Mesenchymal stem cell (in vitro differentiated cells and primary cell): ENCODE data around the gene KIT.

Experiments
- DNase-seq: peaks from one replicate; pipeline ENCODE4 v3.0.0-alpha.2; 2013
- H2AFZ ChIP-seq: one replicate; pipeline ENCODE4 v1.6.1; 2013; ENCODE audit warnings: low read depth, mild to moderate bottlenecking, control low read depth, inconsistent platforms, low read length, moderate library complexity
- H2AK5ac ChIP-seq: 2 replicates; pipeline ENCODE4 v1.6.1; 2013; ENCODE audit warnings: low read length, moderate library complexity, mild to moderate bottlenecking, inconsistent platforms; ENCODE audit not compliant: severe bottlenecking
- H2BK120ac ChIP-seq: one replicate; pipeline ENCODE4 v1.6.1; 2013; ENCODE audit warnings: low read depth, mild to moderate bottlenecking, inconsistent platforms, low read length, moderate library complexity
- H2BK12ac ChIP-seq, 2 experiments: one replicate each; pipeline ENCODE4 v1.6.1; 2013; ENCODE audit warnings: inconsistent platforms in 2 of 2, low read length in 2 of 2, mild to moderate bottlenecking in 2 of 2, moderate library complexity in 2 of 2, control low read depth in 1 of 2
- H2BK15ac ChIP-seq: one replicate; pipeline ENCODE4 v1.6.1; 2013; ENCODE audit warnings: mild to moderate bottlenecking, low read depth, inconsistent platforms; ENCODE audit not compliant: poor library complexity, severe bottlenecking
- H2BK5ac ChIP-seq: 2 replicates; pipeline ENCODE4 v1.6.1; 2013; ENCODE audit warnings: low read depth, mild to moderate bottlenecking, low read length, control low read depth, inconsistent platforms; ENCODE audit not compliant: poor library complexity, severe bottlenecking
- H3K14ac ChIP-seq, 2 experiments: one replicate each; pipeline ENCODE4 v1.6.1; 2013; ENCODE audit warnings: inconsistent platforms in 2 of 2, low read length in 2 of 2, control low read depth in 1 of 2, mild to moderate bottlenecking in 1 of 2, moderate library complexity in 1 of 2
- H3K18ac ChIP-seq, 2 experiments: one replicate each; pipeline ENCODE4 v1.6.1; 2013; ENCODE audit warnings: inconsistent platforms in 2 of 2, low read length in 2 of 2, control low read depth in 1 of 2, low read depth in 1 of 2, mild to moderate bottlenecking in 1 of 2
- H3K23ac ChIP-seq, 2 experiments: one replicate each; pipeline ENCODE4 v1.6.1; 2013; ENCODE audit warnings: inconsistent platforms in 2 of 2, low read length in 2 of 2, mild to moderate bottlenecking in 2 of 2, moderate library complexity in 2 of 2, control low read depth in 1 of 2
- H3K27ac ChIP-seq: 2 replicates; pipeline ENCODE4 v1.5.1; 2013; ENCODE audit warnings: mild to moderate bottlenecking, moderate library complexity, low read length, control low read depth, inconsistent platforms; ENCODE audit not compliant: poor library complexity, severe bottlenecking
- H3K27me3 ChIP-seq, 2 experiments: 2 replicates each; pipeline versions ENCODE4 v1.6.1 to v1.7.0; 2013; ENCODE audit warnings: low read length in 2 of 2, mild to moderate bottlenecking in 2 of 2, moderate library complexity in 2 of 2, control low read depth in 1 of 2, inconsistent platforms in 1 of 2; ENCODE audit not compliant: control insufficient read depth in 1 of 2, insufficient read depth in 1 of 2
- H3K36me3 ChIP-seq, 2 experiments: 2 replicates each; pipeline versions ENCODE4 v1.6.1 to v1.7.0; 2013; ENCODE audit warnings: low read length in 2 of 2, control low read depth in 1 of 2, inconsistent platforms in 1 of 2, low read depth in 1 of 2, mild to moderate bottlenecking in 1 of 2; ENCODE audit not compliant: insufficient read depth in 2 of 2, control insufficient read depth in 1 of 2
- H3K4ac ChIP-seq, 2 experiments: one replicate each; pipeline ENCODE4 v1.6.1; 2013; ENCODE audit warnings: inconsistent platforms in 2 of 2, low read length in 2 of 2, mild to moderate bottlenecking in 2 of 2, moderate library complexity in 2 of 2, control low read depth in 1 of 2, low read depth in 1 of 2
- H3K4me1 ChIP-seq: 2 replicates; pipeline ENCODE4 v1.6.1; 2013; ENCODE audit warnings: low read depth, low read length, control low read depth; ENCODE audit not compliant: control insufficient read depth, insufficient read depth
- H3K4me2 ChIP-seq: 2 replicates; pipeline ENCODE4 v1.6.1; 2013; ENCODE audit warnings: low read length, mild to moderate bottlenecking, inconsistent platforms; ENCODE audit not compliant: poor library complexity, severe bottlenecking
- H3K4me3 ChIP-seq, 2 experiments: 2 replicates each; pipeline versions ENCODE4 v1.5.1 to v1.7.0; 2013; ENCODE audit warnings: low read length in 2 of 2, mild to moderate bottlenecking in 2 of 2, control low read depth in 1 of 2, low read depth in 1 of 2; ENCODE audit not compliant: insufficient read depth in 1 of 2
- H3K79me1 ChIP-seq: replicated peaks from 2 replicates; pipeline ENCODE4 v1.6.1; 2013; ENCODE audit warnings: mild to moderate bottlenecking, control low read depth, low read length, inconsistent platforms; ENCODE audit not compliant: poor library complexity, severe bottlenecking
- H3K9ac ChIP-seq: 2 replicates; pipeline ENCODE4 v1.7.0; 2013; ENCODE audit warnings: mild to moderate bottlenecking, low read length, moderate library complexity
- H3K9me3 ChIP-seq: 2 replicates; pipeline ENCODE4 v1.7.0; 2013; ENCODE audit warnings: mild to moderate bottlenecking, low read length; ENCODE audit not compliant: control insufficient read depth
- H4K8ac ChIP-seq: one replicate; pipeline ENCODE4 v1.6.1; 2013; ENCODE audit warnings: inconsistent platforms, mild to moderate bottlenecking, low read length, moderate library complexity
- H4K91ac ChIP-seq: one replicate; pipeline ENCODE4 v1.6.1; 2013; ENCODE audit warnings: mild to moderate bottlenecking, low read length, inconsistent platforms
- WGBS: methylation state at CpG from one replicate; pipeline ENCODE4 v1.1.7; 2013; ENCODE audit warnings: mixed read lengths; 5-methylcytosine and 5-hydroxymethylcytosine counted together

KIT gene

GRCh38 chr4:54677853-54678650, 20.3 kb downstream of the KIT start:
- no peak overlapping the region for H3K9ac ChIP-seq
- no peak overlapping the region for H3K23ac ChIP-seq
- H2AFZ ChIP-seq, result no peak overlapping the region
- H3K4me2 ChIP-seq, result no peak overlapping the region
- H4K8ac ChIP-seq, result no peak overlapping the region
- H2AK5ac ChIP-seq, result no peak overlapping the region
- WGBS, result 96% methylated on average over 2 of the region's 7 CpGs
- H3K4me3 ChIP-seq, result no peak overlapping the region
- H3K4me1 ChIP-seq, result no peaks in the 10 kb centered on the region
- no peak overlapping the region for H4K91ac ChIP-seq
- peaks cover 4% of the 10 kb centered on the region for H3K9me3 ChIP-seq
- no peak overlapping the region for H3K18ac ChIP-seq
- no peak overlapping the region for H2BK5ac ChIP-seq
- no peak overlapping the region for H3K27ac ChIP-seq
- H3K14ac ChIP-seq, result no peak overlapping the region
- no peak overlapping the region for H2BK15ac ChIP-seq
- H2BK120ac ChIP-seq, result no peak overlapping the region
- no peak for DNase-seq
- H3K4ac ChIP-seq, result no peak overlapping the region
- no peaks in the 10 kb centered on the region for H3K79me1 ChIP-seq
- peaks cover 0 to 50% of the 10 kb centered on the region in 2 experiments for H3K27me3 ChIP-seq
- H2BK12ac ChIP-seq, result no peak overlapping the region
- H3K36me3 ChIP-seq, result no peaks in the 10 kb centered on the region

DNA sequence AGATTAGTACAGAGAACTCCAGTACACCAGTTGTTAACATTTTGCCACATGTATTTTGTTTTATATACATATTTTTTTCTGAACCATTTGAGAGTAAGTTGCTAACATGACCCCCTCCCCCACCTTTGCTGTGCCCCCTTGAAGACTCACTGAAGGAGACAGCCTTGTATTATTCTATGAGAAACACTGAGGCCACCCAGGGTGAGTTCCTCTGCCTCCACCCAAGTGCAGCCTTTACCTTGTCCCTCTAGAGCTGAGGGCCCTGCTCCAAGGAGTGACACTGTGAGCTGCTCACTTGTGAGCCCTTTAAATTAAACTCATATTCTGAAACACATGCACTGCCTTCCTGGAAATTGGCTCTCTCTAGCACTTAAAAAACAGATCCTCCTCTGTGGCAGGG, 21.1 kb downstream of the KIT start:
- no peak overlapping the region for H3K9ac ChIP-seq
- no peak for DNase-seq
- no peak overlapping the region for H4K8ac ChIP-seq
- peaks cover 0 to 52% of the 10 kb centered on the region in 2 experiments for H3K27me3 ChIP-seq
- no peak overlapping the region for H2BK120ac ChIP-seq
- H3K14ac ChIP-seq, result no peak overlapping the region
- no peak overlapping the region for H2AFZ ChIP-seq
- H3K79me1 ChIP-seq, result no peaks in the 10 kb centered on the region
- H3K27ac ChIP-seq, result no peak overlapping the region
- no peak overlapping the region for H2AK5ac ChIP-seq
- no peak overlapping the region for H3K4ac ChIP-seq
- no peak overlapping the region for H3K18ac ChIP-seq
- H2BK12ac ChIP-seq, result no peak overlapping the region
- no peak overlapping the region for H4K91ac ChIP-seq
- H3K4me2 ChIP-seq, result no peak overlapping the region
- no peak overlapping the region for H3K23ac ChIP-seq
- H2BK15ac ChIP-seq, result no peak overlapping the region
- no peaks in the 10 kb centered on the region for H3K36me3 ChIP-seq
- H3K9me3 ChIP-seq, result no peaks in the 10 kb centered on the region
- H2BK5ac ChIP-seq, result no peak overlapping the region
- H3K4me1 ChIP-seq, result no peaks in the 10 kb centered on the region
- no peak overlapping the region for H3K4me3 ChIP-seq

DNA sequence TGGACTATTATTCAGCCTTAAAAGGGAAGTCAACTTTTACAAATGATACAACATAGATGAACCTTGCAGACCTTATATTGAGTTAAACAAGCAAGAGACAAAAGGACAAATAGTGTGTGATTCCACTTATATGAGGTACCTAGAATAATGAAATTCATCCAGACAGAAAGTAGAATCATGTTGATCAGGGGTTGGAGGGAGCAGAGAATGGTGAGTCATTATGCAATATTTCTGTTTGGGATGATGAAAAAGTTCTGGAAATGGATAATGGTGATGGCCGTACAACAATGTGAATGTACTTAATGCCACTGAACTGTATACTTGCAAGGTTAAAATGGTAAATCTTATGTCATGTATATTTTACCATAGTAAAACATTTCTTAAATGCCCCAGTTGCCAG, 22.1 kb downstream of the KIT start:
- H3K4ac ChIP-seq, result no peak overlapping the region
- no peak overlapping the region for H3K27ac ChIP-seq
- H2BK5ac ChIP-seq, result no peak overlapping the region
- no peaks in the 10 kb centered on the region for H3K4me1 ChIP-seq
- no peak overlapping the region for H2BK15ac ChIP-seq
- peaks cover 0 to 55% of the 10 kb centered on the region in 2 experiments for H3K27me3 ChIP-seq
- DNase-seq, result no peak
- H2BK120ac ChIP-seq, result no peak overlapping the region
- H3K23ac ChIP-seq, result no peak overlapping the region
- no peaks in the 10 kb centered on the region for H3K36me3 ChIP-seq
- no peak overlapping the region for H2AFZ ChIP-seq
- H3K9ac ChIP-seq, result no peak overlapping the region
- no peaks in the 10 kb centered on the region for H3K79me1 ChIP-seq
- no peak overlapping the region for H4K8ac ChIP-seq
- no peak overlapping the region for H3K4me3 ChIP-seq
- no peak overlapping the region for H3K4me2 ChIP-seq
- H3K9me3 ChIP-seq, result no peaks in the 10 kb centered on the region
- no peak overlapping the region for H2AK5ac ChIP-seq
- H3K18ac ChIP-seq, result no peak overlapping the region
- WGBS, result no CpG with 5 or more reads among the region's 1 CpG
- no peak overlapping the region for H3K14ac ChIP-seq
- H2BK12ac ChIP-seq, result no peak overlapping the region
- no peak overlapping the region for H4K91ac ChIP-seq

GRCh38 chr4:54683616-54684346, 26.0 kb downstream of the KIT start:
- Histone ChIP-seq H2BK5ac (no peak overlapping the region), H4K8ac (no peak overlapping the region), H3K4me2 (no peak overlapping the region), H3K23ac (no peak overlapping the region), H2BK12ac (no peak overlapping the region), H3K4ac (no peak overlapping the region), H3K18ac (no peak overlapping the region), H3K4me1 (peaks cover 2% of the 10 kb centered on the region), H2BK15ac (no peak overlapping the region), H3K4me3 (no peak overlapping the region), H2AK5ac (no peak overlapping the region), H3K14ac (no peak overlapping the region), H3K79me1 (no peaks in the 10 kb centered on the region), H3K27ac (no peak overlapping the region), H3K27me3 (peaks cover 3 to 50% of the 10 kb centered on the region in 2 experiments), H2AFZ (no peak overlapping the region), H3K9ac (no peak overlapping the region), H3K9me3 (no peaks in the 10 kb centered on the region), H2BK120ac (no peak overlapping the region), H3K36me3 (no peaks in the 10 kb centered on the region), H4K91ac (no peak overlapping the region)
- DNase-seq, result peak; percentile 14
- 88% methylated on average over 8 of the region's 8 CpGs for WGBS
